ENCODE data around the gene CDK9.

DNA sequence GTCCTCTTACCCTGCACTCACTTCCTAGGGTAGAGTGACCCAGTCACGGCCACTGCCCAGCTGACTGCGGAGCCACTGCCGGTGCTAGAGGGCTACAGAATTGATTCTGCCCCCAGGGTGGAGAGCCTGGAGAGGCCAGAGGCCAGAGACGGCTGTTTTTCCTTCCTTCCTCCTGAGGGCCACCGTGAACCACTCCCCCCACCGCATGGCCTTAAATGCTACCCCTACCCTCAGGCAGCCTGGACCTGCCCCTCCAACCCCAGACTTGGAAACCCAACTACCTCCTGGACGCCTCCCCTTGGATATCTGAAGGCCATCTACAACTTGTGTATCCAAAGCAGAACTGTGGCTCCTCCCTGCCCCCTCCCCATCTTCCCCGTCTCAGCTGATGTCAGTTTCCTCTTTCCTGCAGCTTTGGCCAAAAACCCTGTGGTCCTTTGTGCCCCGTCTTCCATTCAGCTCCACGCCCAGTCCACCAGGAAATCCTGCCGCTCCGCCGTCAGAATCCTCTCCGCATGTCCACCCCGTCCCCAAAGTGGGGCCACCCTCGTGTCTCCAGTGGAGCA lies 23.6 kb upstream of the CDK9 start:
- TF ChIP-seq YY1 (IDR thresholded peaks at IDR 0.05; ENCODE audit: insufficient read depth, insufficient read length) (no peak), ZNF274 (IDR thresholded peaks at IDR 0.05; ENCODE audit: low read depth, low read length) (no peak)
